CD14-positive monocyte (primary cell): Measurements from ENCODE around the gene MYL6. TPM values are rescaled to one million over a fixed set of nuclear protein-coding genes. Genes with fewer than 3 reads are reported as not detected.

Experiments used
- DNase-seq, 3 donors: peaks; one replicate each; pipeline ENCODE4 v3.0.0-alpha.2; 2011 to 2022
- H2AFZ ChIP-seq: 2 replicates; pipeline ENCODE4 v1.6.0; 2012; ENCODE audit warnings: mild to moderate bottlenecking, low read depth, low read length, inconsistent platforms; ENCODE audit not compliant: insufficient read depth, poor library complexity, severe bottlenecking
- H3K27ac ChIP-seq, 2 donors: 1 replicate in 1 of 2; 2 replicates in 1 of 2; pipeline ENCODE4 v1.5.1; 2012 to 2013; ENCODE audit warnings: low read length in 2 of 2, control low read depth in 1 of 2, inconsistent platforms in 1 of 2, low read depth in 1 of 2, mild to moderate bottlenecking in 1 of 2
- H3K27me3 ChIP-seq, 2 donors: one replicate each; pipeline versions ENCODE4 v1.6.0 to v1.6.1; 2011 to 2013; ENCODE audit warnings: low read length in 2 of 2; ENCODE audit not compliant: control insufficient read depth in 2 of 2, insufficient read depth in 2 of 2
- H3K36me3 ChIP-seq, 2 donors: replicated peaks in 1 of 2; 1 replicate in 1 of 2; 2 replicates in 1 of 2; pipeline versions ENCODE4 v1.5.1 to v1.6.1; 2012 to 2013; ENCODE audit warnings: low read length in 2 of 2, control low read depth in 1 of 2, inconsistent platforms in 1 of 2, mild to moderate bottlenecking in 1 of 2; ENCODE audit not compliant: insufficient read depth in 2 of 2, control insufficient read depth in 1 of 2
- H3K4me1 ChIP-seq, 2 donors: 1 replicate in 1 of 2; 2 replicates in 1 of 2; pipeline versions ENCODE4 v1.5.1 to v1.6.1; 2012 to 2013; ENCODE audit warnings: low read length in 2 of 2, control low read depth in 1 of 2, inconsistent platforms in 1 of 2, mild to moderate bottlenecking in 1 of 2, moderate library complexity in 1 of 2; ENCODE audit not compliant: insufficient read depth in 2 of 2, control insufficient read depth in 1 of 2
- H3K4me2 ChIP-seq: replicated peaks from 2 replicates; pipeline ENCODE3; 2012; ENCODE audit warnings: low read length, moderate library complexity, mild to moderate bottlenecking; ENCODE audit not compliant: poor library complexity, severe bottlenecking; ENCODE audit errors: extremely low read depth
- H3K4me3 ChIP-seq, 3 experiments: fragments of 200-600 bp in 1 of 3; sonication (generic) in 1 of 3; replicated peaks in 1 of 3; 1 replicate in 2 of 3; 2 replicates in 1 of 3; pipeline ENCODE4 v1.5.1; 2011 to 2013; ENCODE audit warnings: low read length in 3 of 3, mild to moderate bottlenecking in 3 of 3, control low read depth in 2 of 3, low read depth in 2 of 3, inconsistent platforms in 1 of 3, moderate library complexity in 1 of 3
- H3K79me2 ChIP-seq: 2 replicates; pipeline ENCODE4 v1.6.0; 2012; ENCODE audit warnings: mild to moderate bottlenecking, control low read depth, inconsistent platforms, low read length, moderate library complexity; ENCODE audit not compliant: insufficient read depth
- H3K9ac ChIP-seq: 2 replicates; pipeline ENCODE4 v1.6.0; 2017; ENCODE audit warnings: low read length, mild to moderate bottlenecking; ENCODE audit not compliant: insufficient read depth, poor library complexity, severe bottlenecking
- H3K9me3 ChIP-seq, 2 donors: replicated peaks in 1 of 2; 1 replicate in 1 of 2; 2 replicates in 1 of 2; pipeline versions ENCODE4 v1.5.1 to v1.6.1; 2012 to 2013; ENCODE audit warnings: low read length in 2 of 2, control low read depth in 1 of 2; ENCODE audit not compliant: control insufficient read depth in 1 of 2, insufficient read depth in 1 of 2
- H4K20me1 ChIP-seq: 2 replicates; pipeline ENCODE4 v1.6.0; 2012; ENCODE audit warnings: mild to moderate bottlenecking, low read length, control low read depth, moderate library complexity; ENCODE audit not compliant: insufficient read depth
- H3K27ac Mint-ChIP-seq, 7 donors: one replicate each; pipeline ENCODE4 v1.8.0; 2020; ENCODE audit warnings: mild to moderate bottlenecking in 7 of 7, mixed read lengths in 7 of 7, moderate library complexity in 6 of 7, inconsistent platforms in 2 of 7
- H3K27me3 Mint-ChIP-seq, 3 donors: one replicate each; pipeline ENCODE4 v1.8.0; 2021 to 2022; ENCODE audit warnings: low read depth in 3 of 3, mild to moderate bottlenecking in 3 of 3, mixed read lengths in 3 of 3, moderate library complexity in 3 of 3, inconsistent platforms in 1 of 3
- H3K36me3 Mint-ChIP-seq, 2 donors: one replicate each; pipeline ENCODE4 v1.8.0; 2020; ENCODE audit warnings: mixed read lengths in 2 of 2, inconsistent platforms in 1 of 2, mild to moderate bottlenecking in 1 of 2
- H3K4me1 Mint-ChIP-seq: one replicate; pipeline ENCODE4 v1.8.0; 2020; ENCODE audit warnings: mild to moderate bottlenecking, mixed read lengths
- H3K4me3 Mint-ChIP-seq, 2 donors: one replicate each; pipeline ENCODE4 v1.8.0; 2020; ENCODE audit warnings: mild to moderate bottlenecking in 2 of 2, mixed read lengths in 2 of 2, moderate library complexity in 1 of 2
- H3K9me3 Mint-ChIP-seq, 7 donors: one replicate each; pipeline ENCODE4 v1.8.0; 2020 to 2022; ENCODE audit warnings: mixed read lengths in 7 of 7, mild to moderate bottlenecking in 6 of 7, moderate library complexity in 6 of 7, inconsistent platforms in 2 of 7
- CTCF ChIP-seq: fragments of 200-600 bp; IDR thresholded peaks from one replicate; pipeline ENCODE4 v1.8.0; 2022; ENCODE audit warnings: antibody characterized with exemption, mild to moderate bottlenecking
- WGBS: methylation state at CpG from one replicate; pipeline ENCODE4 v1.1.5; 2013; ENCODE audit warnings: missing lambda C conversion rate; ENCODE audit not compliant: insufficient coverage; 5-methylcytosine and 5-hydroxymethylcytosine counted together
- intact Hi-C, 2 donors: fragments of 100-400 bp; cut with micrococcal nuclease; formaldehyde crosslinking; loops; one replicate each; pipeline versions ENCODE4 v1.15.0 to v1.15.1; 2023
- polyA plus RNA-seq, 3 donors: library from polyadenylated mRNA; depleted of rRNA in 1 of 3; unstranded in 2 of 3; stranded (reverse) in 1 of 3; fragments of 300-500 nt in 2 of 3; fragments of >200 nt in 1 of 3; fragmentation: Illumina TruSeq in 2 of 3; gene quantifications; 1 replicate in 2 of 3; 2 replicates in 1 of 3; pipeline ENCODE4 v1.2.3, GENCODE V29; 2012 to 2021

MYL6 gene
- polyA plus RNA-seq, 3 donors: 1,962 to 3,939 (median 3,189) TPM

GRCh38 chr12:56129942-56130495 is 28.1 kb upstream of the MYL6 start:
- Histone ChIP-seq H3K4me3 (peak overlapping the region in 1 of 3 experiments; percentile 99), H3K27ac (peak overlapping the region in 1 of 2 donors; percentile 54), H3K9ac (no peak overlapping the region), H3K4me2 (peak overlapping the region; percentile 99), H2AFZ (peak overlapping the region; percentile 84), H3K79me2 (peaks cover 31% of the 10 kb centered on the region), H3K9me3 (no peaks in the 10 kb centered on the region), H4K20me1 (no peaks in the 10 kb centered on the region), H3K4me1 (peaks cover 46 to 52% of the 10 kb centered on the region in 2 donors), H3K27me3 (no peaks in the 10 kb centered on the region), H3K36me3 (peaks cover 41 to 48% of the 10 kb centered on the region in 2 donors)
- Mint-ChIP-seq H3K9me3 (peaks cover 0 to 4% (median 0%) of the 10 kb centered on the region in 7 donors), H3K36me3 (peaks cover 43 to 45% of the 10 kb centered on the region in 2 donors), H3K4me3 (peak overlapping the region; percentile 95 to 98), H3K4me1 (peaks cover 45% of the 10 kb centered on the region), H3K27ac (peak overlapping the region in 5 of 7 donors; percentile 15 to 86 (median 57)), H3K27me3 (peaks cover 0 to 6% (median 1%) of the 10 kb centered on the region in 3 donors)
- DNase-seq: no peak
- WGBS: 56% methylated on average over 14 of the region's 22 CpGs
- intact Hi-C loops: loop anchor here (2.0 to 10.0 kb wide), 4 partner anchors 21 to 335 kb away; partner anchors contain the start of genes SPRYD4 (in 2 of the 2), NABP2 (in 1 of the 2) and RNF41 (in 1 of the 2)
- no peak for TF ChIP-seq CTCF

DNA sequence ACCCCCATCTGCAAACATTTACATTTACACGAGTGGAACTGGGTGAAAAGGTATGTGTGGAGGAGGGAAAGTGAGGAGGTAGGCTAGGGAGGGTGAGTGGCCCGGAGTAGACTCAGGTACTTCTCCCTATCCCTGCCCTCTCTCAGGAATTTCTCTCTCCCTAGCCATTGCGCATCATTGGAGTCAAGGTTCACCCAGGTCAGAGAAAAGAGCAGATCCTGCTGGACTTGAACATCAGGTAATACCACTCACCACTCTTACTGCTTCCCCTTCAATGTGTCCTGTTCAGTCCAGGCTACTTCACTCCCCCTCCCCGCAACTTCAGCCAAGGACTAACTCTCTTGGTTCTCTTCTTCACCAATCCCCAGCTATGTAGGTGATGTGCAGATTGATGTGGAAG is 27.3 kb upstream of the MYL6 start:
- Histone ChIP-seq H3K4me2 (no peak overlapping the region), H3K79me2 (peaks cover 29% of the 10 kb centered on the region), H3K9ac (no peak overlapping the region), H3K27ac (no peak overlapping the region), H3K36me3 (peaks cover 43 to 57% of the 10 kb centered on the region in 2 donors), H3K4me3 (no peak overlapping the region), H3K27me3 (no peaks in the 10 kb centered on the region), H3K9me3 (no peaks in the 10 kb centered on the region), H3K4me1 (peaks cover 37 to 43% of the 10 kb centered on the region in 2 donors), H2AFZ (no peak overlapping the region), H4K20me1 (no peaks in the 10 kb centered on the region)
- WGBS: 100% methylated on average over 1 of the region's 4 CpGs
- no peak overlapping the region for H3K4me3 Mint-ChIP-seq
- no peak for TF ChIP-seq CTCF
- peaks cover 47 to 53% of the 10 kb centered on the region in 2 donors for H3K36me3 Mint-ChIP-seq
- peaks cover 43% of the 10 kb centered on the region for H3K4me1 Mint-ChIP-seq
- peaks cover 0 to 6% (median 1%) of the 10 kb centered on the region in 3 donors for H3K27me3 Mint-ChIP-seq
- no peak for DNase-seq
- H3K9me3 Mint-ChIP-seq: peaks cover 0 to 4% (median 0%) of the 10 kb centered on the region in 7 donors
- intact Hi-C loops: no loop called here
- peak overlapping the region in 1 of 7 donors; percentile 11 for H3K27ac Mint-ChIP-seq
